ENCODE results near the gene CDC37L1. TPM values are rescaled to one million over a fixed set of nuclear protein-coding genes. Genes with fewer than 3 reads are reported as not detected.

The CDC37L1 gene
- total RNA-seq: 14.8 and 15.9 TPM in 2 replicates

GRCh38 chr9:4679268-4680172 lies at the start of gene CDC37L1:
Gene CDC37L1, plus strand, starts transcription at chr9:4679569. Its CDS starts 199 bp downstream, at chr9:4679768.
- peak within 1 kb of the TSS; percentile 54 for H3K4me3 ChIP-seq (ENCODE audit: low read depth, low read length)
- H3K27me3 ChIP-seq (ENCODE audit: control insufficient read depth, insufficient read depth, low read length): no peaks in the 10 kb centered on the region
- DNase-seq (ENCODE audit: low read depth): peak; percentile 80
- TF ChIP-seq, protein P1, sequence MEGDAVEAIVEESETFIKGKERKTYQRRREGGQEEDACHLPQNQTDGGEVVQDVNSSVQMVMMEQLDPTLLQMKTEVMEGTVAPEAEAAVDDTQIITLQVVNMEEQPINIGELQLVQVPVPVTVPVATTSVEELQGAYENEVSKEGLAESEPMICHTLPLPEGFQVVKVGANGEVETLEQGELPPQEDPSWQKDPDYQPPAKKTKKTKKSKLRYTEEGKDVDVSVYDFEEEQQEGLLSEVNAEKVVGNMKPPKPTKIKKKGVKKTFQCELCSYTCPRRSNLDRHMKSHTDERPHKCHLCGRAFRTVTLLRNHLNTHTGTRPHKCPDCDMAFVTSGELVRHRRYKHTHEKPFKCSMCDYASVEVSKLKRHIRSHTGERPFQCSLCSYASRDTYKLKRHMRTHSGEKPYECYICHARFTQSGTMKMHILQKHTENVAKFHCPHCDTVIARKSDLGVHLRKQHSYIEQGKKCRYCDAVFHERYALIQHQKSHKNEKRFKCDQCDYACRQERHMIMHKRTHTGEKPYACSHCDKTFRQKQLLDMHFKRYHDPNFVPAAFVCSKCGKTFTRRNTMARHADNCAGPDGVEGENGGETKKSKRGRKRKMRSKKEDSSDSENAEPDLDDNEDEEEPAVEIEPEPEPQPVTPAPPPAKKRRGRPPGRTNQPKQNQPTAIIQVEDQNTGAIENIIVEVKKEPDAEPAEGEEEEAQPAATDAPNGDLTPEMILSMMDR (IDR thresholded peaks at IDR 0.05; ENCODE audit: insufficient read depth, low read length, poor library complexity, severe bottlenecking): peak; percentile 61
- no peaks in the 10 kb centered on the region for H3K36me3 ChIP-seq (ENCODE audit: control insufficient read depth, insufficient read depth, low read length)

- Histone ChIP-seq H3K4me3 (ENCODE audit: low read depth, low read length) (no peak overlapping the region), H3K27me3 (ENCODE audit: control insufficient read depth, insufficient read depth, low read length) (no peaks in the 10 kb centered on the region), H3K36me3 (ENCODE audit: control insufficient read depth, insufficient read depth, low read length) (no peaks in the 10 kb centered on the region)
- no peak for DNase-seq (ENCODE audit: low read depth)
- TF ChIP-seq, protein P1 (IDR thresholded peaks at IDR 0.05; ENCODE audit: insufficient read depth, low read length, poor library complexity, severe bottlenecking): no peak
Observed at GRCh38 chr9:4630836-4631235, 48.5 kb upstream of the CDC37L1 start.

- Histone ChIP-seq H3K4me3 (ENCODE audit: low read depth, low read length) (no peak overlapping the region), H3K36me3 (ENCODE audit: control insufficient read depth, insufficient read depth, low read length) (no peaks in the 10 kb centered on the region), H3K27me3 (ENCODE audit: control insufficient read depth, insufficient read depth, low read length) (no peaks in the 10 kb centered on the region)
- no peak for DNase-seq (ENCODE audit: low read depth)
- TF ChIP-seq, protein P1 (IDR thresholded peaks at IDR 0.05; ENCODE audit: insufficient read depth, low read length, poor library complexity, severe bottlenecking): no peak
Observed at GRCh38 chr9:4638968-4639367, 40.4 kb upstream of the CDC37L1 start.

- no peak for DNase-seq (ENCODE audit: low read depth)
- TF ChIP-seq, protein P1 (IDR thresholded peaks at IDR 0.05; ENCODE audit: insufficient read depth, low read length, poor library complexity, severe bottlenecking): no peak
- no peaks in the 10 kb centered on the region for H3K36me3 ChIP-seq (ENCODE audit: control insufficient read depth, insufficient read depth, low read length)
Observed at GRCh38 chr9:4639420-4639819, 39.9 kb upstream of the CDC37L1 start.

DNA sequence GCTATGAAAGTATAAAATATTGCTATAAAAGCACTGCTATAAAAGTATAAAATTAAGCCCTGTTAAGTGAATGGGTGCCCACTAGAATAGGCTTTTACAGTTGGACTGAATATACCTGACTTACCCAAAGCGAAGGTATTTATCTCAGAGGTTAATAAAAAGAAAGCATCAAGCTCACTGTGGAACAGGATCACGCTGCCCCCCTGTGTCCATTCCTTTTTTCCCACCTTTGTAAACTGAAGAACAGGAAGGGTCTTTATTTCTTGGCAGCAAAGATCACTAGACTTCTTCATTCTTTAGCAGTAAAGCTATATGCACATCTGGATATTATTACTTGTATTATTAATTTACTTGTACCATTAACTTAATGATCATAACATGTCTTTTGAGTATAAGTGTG lies 39.3 kb upstream of the CDC37L1 start:
- TF ChIP-seq, protein P1 (IDR thresholded peaks at IDR 0.05; ENCODE audit: insufficient read depth, low read length, poor library complexity, severe bottlenecking): peak; percentile 49
- DNase-seq (ENCODE audit: low read depth): no peak
- H3K27me3 ChIP-seq (ENCODE audit: control insufficient read depth, insufficient read depth, low read length): no peaks in the 10 kb centered on the region
- H3K36me3 ChIP-seq (ENCODE audit: control insufficient read depth, insufficient read depth, low read length): no peaks in the 10 kb centered on the region
- no peak overlapping the region for H3K4me3 ChIP-seq (ENCODE audit: low read depth, low read length)

More at GRCh38 chr9:4639420-4639819, 39.9 kb upstream of the CDC37L1 start:
- Histone ChIP-seq H3K4me3 (ENCODE audit: low read depth, low read length) (no peak overlapping the region), H3K27me3 (ENCODE audit: control insufficient read depth, insufficient read depth, low read length) (no peaks in the 10 kb centered on the region)
